ENCODE results near the gene MED23.

The MED23 gene

DNA sequence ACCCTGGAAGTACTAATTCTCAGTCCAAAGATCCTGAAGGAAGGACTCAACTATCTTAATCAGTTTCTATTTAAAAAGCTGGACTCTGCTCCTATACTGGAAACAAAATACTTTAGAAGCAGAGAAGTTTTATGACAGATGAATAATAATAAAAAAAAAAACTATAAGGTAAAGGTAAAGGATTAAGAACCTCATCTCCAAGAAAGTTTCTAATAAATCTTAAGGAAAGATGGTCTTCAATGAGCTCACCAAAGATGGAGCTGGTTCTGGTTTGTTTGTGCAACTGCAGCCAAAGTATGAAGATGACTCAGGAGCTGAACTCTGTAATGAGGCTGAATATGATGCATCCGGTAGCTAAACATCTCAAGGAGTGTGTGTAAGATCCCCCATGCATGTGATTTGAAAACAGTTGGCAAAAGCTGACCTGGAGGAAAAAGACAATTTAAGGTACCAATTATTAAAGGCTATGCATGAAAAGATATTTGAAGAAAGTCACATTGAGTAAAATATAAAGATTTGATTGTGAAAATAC lies 25.2 kb downstream of the MED23 start:
- TF ChIP-seq NFIC (IDR thresholded peaks at IDR 0.05) (no peak), ZBTB7A (IDR thresholded peaks at IDR 0.05; ENCODE audit: low read depth) (no peak), CREB1 (IDR thresholded peaks at IDR 0.05; ENCODE audit: low read depth) (no peak)
- TF ChIP-seq, protein P1, sequence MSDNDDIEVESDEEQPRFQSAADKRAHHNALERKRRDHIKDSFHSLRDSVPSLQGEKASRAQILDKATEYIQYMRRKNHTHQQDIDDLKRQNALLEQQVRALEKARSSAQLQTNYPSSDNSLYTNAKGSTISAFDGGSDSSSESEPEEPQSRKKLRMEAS (IDR thresholded peaks at IDR 0.05) = no peak
- TF ChIP-seq, protein P2, sequence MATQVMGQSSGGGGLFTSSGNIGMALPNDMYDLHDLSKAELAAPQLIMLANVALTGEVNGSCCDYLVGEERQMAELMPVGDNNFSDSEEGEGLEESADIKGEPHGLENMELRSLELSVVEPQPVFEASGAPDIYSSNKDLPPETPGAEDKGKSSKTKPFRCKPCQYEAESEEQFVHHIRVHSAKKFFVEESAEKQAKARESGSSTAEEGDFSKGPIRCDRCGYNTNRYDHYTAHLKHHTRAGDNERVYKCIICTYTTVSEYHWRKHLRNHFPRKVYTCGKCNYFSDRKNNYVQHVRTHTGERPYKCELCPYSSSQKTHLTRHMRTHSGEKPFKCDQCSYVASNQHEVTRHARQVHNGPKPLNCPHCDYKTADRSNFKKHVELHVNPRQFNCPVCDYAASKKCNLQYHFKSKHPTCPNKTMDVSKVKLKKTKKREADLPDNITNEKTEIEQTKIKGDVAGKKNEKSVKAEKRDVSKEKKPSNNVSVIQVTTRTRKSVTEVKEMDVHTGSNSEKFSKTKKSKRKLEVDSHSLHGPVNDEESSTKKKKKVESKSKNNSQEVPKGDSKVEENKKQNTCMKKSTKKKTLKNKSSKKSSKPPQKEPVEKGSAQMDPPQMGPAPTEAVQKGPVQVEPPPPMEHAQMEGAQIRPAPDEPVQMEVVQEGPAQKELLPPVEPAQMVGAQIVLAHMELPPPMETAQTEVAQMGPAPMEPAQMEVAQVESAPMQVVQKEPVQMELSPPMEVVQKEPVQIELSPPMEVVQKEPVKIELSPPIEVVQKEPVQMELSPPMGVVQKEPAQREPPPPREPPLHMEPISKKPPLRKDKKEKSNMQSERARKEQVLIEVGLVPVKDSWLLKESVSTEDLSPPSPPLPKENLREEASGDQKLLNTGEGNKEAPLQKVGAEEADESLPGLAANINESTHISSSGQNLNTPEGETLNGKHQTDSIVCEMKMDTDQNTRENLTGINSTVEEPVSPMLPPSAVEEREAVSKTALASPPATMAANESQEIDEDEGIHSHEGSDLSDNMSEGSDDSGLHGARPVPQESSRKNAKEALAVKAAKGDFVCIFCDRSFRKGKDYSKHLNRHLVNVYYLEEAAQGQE (IDR thresholded peaks at IDR 0.05; ENCODE audit: low read depth) = no peak

DNA sequence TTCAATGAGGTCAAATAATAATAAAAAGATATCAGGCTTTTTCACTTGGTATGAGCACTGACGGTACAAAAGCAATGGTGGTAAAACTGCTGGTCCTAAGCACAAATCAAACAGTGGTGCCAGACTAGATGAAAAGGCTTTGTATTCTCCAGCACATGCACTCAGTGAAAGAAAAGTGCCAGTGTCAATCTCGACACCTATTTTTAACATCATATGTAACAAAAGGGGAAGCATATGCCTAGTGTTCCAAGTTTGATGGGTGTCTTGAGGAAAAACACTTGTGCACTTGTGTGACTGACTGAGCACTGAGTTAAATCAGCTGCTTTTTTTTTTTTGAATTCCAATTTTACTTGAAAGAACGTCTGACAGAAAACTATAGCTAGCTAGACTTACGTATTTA lies 27.3 kb downstream of the MED23 start:
- no peak for TF ChIP-seq TAF1 (IDR thresholded peaks at IDR 0.05; ENCODE audit: low read depth)
- TF ChIP-seq ZBTB7A (IDR thresholded peaks at IDR 0.05; ENCODE audit: low read depth) = no peak
- TF ChIP-seq, protein P2 (IDR thresholded peaks at IDR 0.05; ENCODE audit: low read depth) = no peak
- TF ChIP-seq NFIC (IDR thresholded peaks at IDR 0.05) = no peak
- no peak for TF ChIP-seq EGR1 (IDR thresholded peaks at IDR 0.05)
- no peak for TF ChIP-seq YY1 (IDR thresholded peaks at IDR 0.05; ENCODE audit: low read depth)
- TF ChIP-seq, protein P1 (IDR thresholded peaks at IDR 0.05) = no peak
- TF ChIP-seq EP300 (IDR thresholded peaks at IDR 0.05; ENCODE audit: borderline replicate concordance) = no peak
- TF ChIP-seq, protein P3, sequence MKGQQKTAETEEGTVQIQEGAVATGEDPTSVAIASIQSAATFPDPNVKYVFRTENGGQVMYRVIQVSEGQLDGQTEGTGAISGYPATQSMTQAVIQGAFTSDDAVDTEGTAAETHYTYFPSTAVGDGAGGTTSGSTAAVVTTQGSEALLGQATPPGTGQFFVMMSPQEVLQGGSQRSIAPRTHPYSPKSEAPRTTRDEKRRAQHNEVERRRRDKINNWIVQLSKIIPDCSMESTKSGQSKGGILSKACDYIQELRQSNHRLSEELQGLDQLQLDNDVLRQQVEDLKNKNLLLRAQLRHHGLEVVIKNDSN (IDR thresholded peaks at IDR 0.05) = no peak
- no peak for TF ChIP-seq CEBPB (IDR thresholded peaks at IDR 0.05)

DNA sequence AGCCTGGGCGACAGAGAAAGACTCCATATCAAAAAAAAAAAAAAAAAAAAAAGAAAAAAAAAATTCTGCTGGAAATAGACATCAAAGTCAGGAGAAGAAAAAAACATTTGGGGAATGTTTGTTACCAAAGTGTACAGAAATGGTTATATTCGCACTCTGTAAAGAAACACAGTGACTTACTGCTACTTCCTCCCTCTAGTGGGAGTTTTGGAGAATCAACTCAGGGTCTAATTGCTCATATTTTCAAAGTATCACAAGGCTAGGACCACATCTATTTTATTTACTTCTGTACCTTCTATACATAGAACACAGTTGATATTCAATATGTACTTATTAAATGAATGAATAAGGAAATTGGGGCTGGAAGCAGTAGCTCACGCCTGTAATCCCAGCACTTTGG lies 30.6 kb downstream of the MED23 start:
- no peak for TF ChIP-seq EP300 (IDR thresholded peaks at IDR 0.05; ENCODE audit: borderline replicate concordance)
- no peak for TF ChIP-seq ZBTB7A (IDR thresholded peaks at IDR 0.05; ENCODE audit: low read depth)
- no peak for TF ChIP-seq CREB1 (IDR thresholded peaks at IDR 0.05; ENCODE audit: low read depth)
- TF ChIP-seq YY1 (IDR thresholded peaks at IDR 0.05; ENCODE audit: low read depth) = no peak
- TF ChIP-seq, protein P1 (IDR thresholded peaks at IDR 0.05) = no peak
- no peak for TF ChIP-seq EGR1 (IDR thresholded peaks at IDR 0.05)
- TF ChIP-seq, protein P2 (IDR thresholded peaks at IDR 0.05; ENCODE audit: low read depth) = no peak
- no peak for TF ChIP-seq FOXM1 (IDR thresholded peaks at IDR 0.05; ENCODE audit: borderline replicate concordance, low read depth)
- no peak for TF ChIP-seq TCF12 (IDR thresholded peaks at IDR 0.05; ENCODE audit: low read depth)
- TF ChIP-seq NFIC (IDR thresholded peaks at IDR 0.05) = no peak
- no peak for TF ChIP-seq CEBPB (IDR thresholded peaks at IDR 0.05)
- TF ChIP-seq RAD21 (IDR thresholded peaks at IDR 0.05; ENCODE audit: low read depth) = no peak
- no peak for TF ChIP-seq TAF1 (IDR thresholded peaks at IDR 0.05; ENCODE audit: low read depth)

DNA sequence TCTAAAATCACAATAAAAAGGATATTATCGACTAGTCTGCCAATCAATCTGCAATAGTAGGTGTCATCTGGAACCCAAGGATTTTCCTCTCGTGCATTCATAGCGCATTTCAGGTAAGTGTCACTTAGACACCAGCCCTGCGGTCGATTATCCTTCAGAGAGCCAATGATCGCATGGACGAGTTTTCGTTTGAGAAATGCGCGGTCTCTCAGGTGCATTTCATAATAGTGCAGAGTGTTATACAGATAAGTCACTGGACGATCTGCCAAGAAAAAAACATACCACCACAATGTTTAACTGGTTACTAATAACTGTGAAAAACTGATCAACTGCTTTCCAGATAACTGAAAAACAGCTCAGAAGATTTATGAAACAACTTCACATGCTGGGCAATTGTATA lies 34.0 kb downstream of the MED23 start:
- no peak for TF ChIP-seq CEBPB (IDR thresholded peaks at IDR 0.05)
- TF ChIP-seq YY1 (IDR thresholded peaks at IDR 0.05; ENCODE audit: low read depth) = no peak
- TF ChIP-seq RAD21 (IDR thresholded peaks at IDR 0.05; ENCODE audit: low read depth) = no peak

DNA sequence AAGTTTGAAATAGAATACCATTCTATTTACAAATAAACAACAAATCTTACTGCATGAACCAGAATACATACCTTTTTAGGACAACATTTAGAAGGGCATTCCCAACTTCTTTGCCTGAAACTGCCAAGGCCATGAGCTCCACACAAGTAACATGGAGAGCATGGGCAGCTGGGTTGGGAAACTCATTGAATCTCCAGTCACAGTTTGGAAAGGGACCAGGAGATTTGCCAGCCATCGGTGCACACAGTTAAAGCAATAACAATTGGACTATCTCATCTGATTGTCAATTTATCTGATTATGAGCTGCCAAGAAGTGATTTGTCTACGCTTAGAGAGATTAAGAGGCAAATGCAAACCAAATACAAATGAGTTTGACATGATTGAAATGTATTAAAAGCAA lies 35.1 kb downstream of the MED23 start:
- TF ChIP-seq CREB1 (IDR thresholded peaks at IDR 0.05; ENCODE audit: low read depth) = no peak
- no peak for TF ChIP-seq YY1 (IDR thresholded peaks at IDR 0.05; ENCODE audit: low read depth)
- TF ChIP-seq, protein P3 (IDR thresholded peaks at IDR 0.05) = no peak
- no peak for TF ChIP-seq CEBPB (IDR thresholded peaks at IDR 0.05)
- no peak for TF ChIP-seq TEAD4 (IDR thresholded peaks at IDR 0.05)
- no peak for TF ChIP-seq EP300 (IDR thresholded peaks at IDR 0.05; ENCODE audit: borderline replicate concordance)
- TF ChIP-seq, protein P1 (IDR thresholded peaks at IDR 0.05) = no peak
- no peak for TF ChIP-seq NFIC (IDR thresholded peaks at IDR 0.05)
- TF ChIP-seq TAF1 (IDR thresholded peaks at IDR 0.05; ENCODE audit: low read depth) = no peak
- TF ChIP-seq EGR1 (IDR thresholded peaks at IDR 0.05) = no peak
- no peak for TF ChIP-seq TCF12 (IDR thresholded peaks at IDR 0.05; ENCODE audit: low read depth)
- no peak for TF ChIP-seq FOXM1 (IDR thresholded peaks at IDR 0.05; ENCODE audit: borderline replicate concordance, low read depth)
- no peak for TF ChIP-seq ZBTB7A (IDR thresholded peaks at IDR 0.05; ENCODE audit: low read depth)
- TF ChIP-seq, protein P2 (IDR thresholded peaks at IDR 0.05; ENCODE audit: low read depth) = no peak
- no peak for TF ChIP-seq RAD21 (IDR thresholded peaks at IDR 0.05; ENCODE audit: low read depth)
